Stimulated activated CD4-positive, alpha-beta T cell treated with anti-CD3 and anti-CD28 coated beads, Interleukin-1b, Interleukin-23, amount 100 ng/mL, for 48 hours (primary cell): Measurements from ENCODE around the gene BMP10.

Experiments used
- DNase-seq: peaks from one replicate; pipeline ENCODE4 v3.0.0-alpha.2; 2020

Gene BMP10

GRCh38 chr2:68849579-68850030 is 21.6 kb downstream of the BMP10 start:
- no peak for DNase-seq

- no peak for DNase-seq
Measured at GRCh38 chr2:68847751-68848150, 23.4 kb downstream of the BMP10 start.

GRCh38 chr2:68846091-68846490 is 25.1 kb downstream of the BMP10 start:
- DNase-seq: no peak

GRCh38 chr2:68845043-68845442 is 26.2 kb downstream of the BMP10 start:
- DNase-seq: no peak

GRCh38 chr2:68839260-68839833 is 31.9 kb downstream of the BMP10 start:
- DNase-seq: peak; percentile 43

GRCh38 chr2:68838641-68839040 is 32.6 kb downstream of the BMP10 start:
- no peak for DNase-seq

- DNase-seq: no peak
Measured at GRCh38 chr2:68837861-68838341, 33.3 kb downstream of the BMP10 start.

GRCh38 chr2:68837164-68837860 is 33.9 kb downstream of the BMP10 start:
- DNase-seq: peak; percentile 59

- no peak for DNase-seq
Measured at GRCh38 chr2:68835621-68836020, 35.6 kb downstream of the BMP10 start.

GRCh38 chr2:68834737-68835376 is 36.3 kb downstream of the BMP10 start:
- no peak for DNase-seq

GRCh38 chr2:68833162-68833561 is 38.0 kb downstream of the BMP10 start:
- DNase-seq: no peak

GRCh38 chr2:68832233-68832869 is 38.8 kb downstream of the BMP10 start:
- DNase-seq: peak; percentile 42

GRCh38 chr2:68831686-68832232 is 39.4 kb downstream of the BMP10 start:
- DNase-seq: no peak

- DNase-seq: no peak
Measured at GRCh38 chr2:68829749-68830148, 41.4 kb downstream of the BMP10 start.

- peak; percentile 50 for DNase-seq
Measured at GRCh38 chr2:68828887-68829708, 42.1 kb downstream of the BMP10 start.

GRCh38 chr2:68827666-68828065 is 43.5 kb downstream of the BMP10 start:
- no peak for DNase-seq

- no peak for DNase-seq
Measured at GRCh38 chr2:68825866-68826265, 45.3 kb downstream of the BMP10 start.

GRCh38 chr2:68824831-68825230 is 46.4 kb downstream of the BMP10 start:
- DNase-seq: no peak

- no peak for DNase-seq
Measured at GRCh38 chr2:68822207-68822872, 48.9 kb downstream of the BMP10 start.

GRCh38 chr2:68819556-68819955 is 51.6 kb downstream of the BMP10 start:
- no peak for DNase-seq

GRCh38 chr2:68817306-68817705 is 53.9 kb downstream of the BMP10 start:
- no peak for DNase-seq
